Measurements from ENCODE around the gene TENT4A. TPM values are rescaled to one million over a fixed set of nuclear protein-coding genes. Genes with fewer than 3 reads are reported as not detected.

TENT4A gene
- total RNA-seq, 1 experiment from 2014 or later = 21.6 TPM

DNA sequence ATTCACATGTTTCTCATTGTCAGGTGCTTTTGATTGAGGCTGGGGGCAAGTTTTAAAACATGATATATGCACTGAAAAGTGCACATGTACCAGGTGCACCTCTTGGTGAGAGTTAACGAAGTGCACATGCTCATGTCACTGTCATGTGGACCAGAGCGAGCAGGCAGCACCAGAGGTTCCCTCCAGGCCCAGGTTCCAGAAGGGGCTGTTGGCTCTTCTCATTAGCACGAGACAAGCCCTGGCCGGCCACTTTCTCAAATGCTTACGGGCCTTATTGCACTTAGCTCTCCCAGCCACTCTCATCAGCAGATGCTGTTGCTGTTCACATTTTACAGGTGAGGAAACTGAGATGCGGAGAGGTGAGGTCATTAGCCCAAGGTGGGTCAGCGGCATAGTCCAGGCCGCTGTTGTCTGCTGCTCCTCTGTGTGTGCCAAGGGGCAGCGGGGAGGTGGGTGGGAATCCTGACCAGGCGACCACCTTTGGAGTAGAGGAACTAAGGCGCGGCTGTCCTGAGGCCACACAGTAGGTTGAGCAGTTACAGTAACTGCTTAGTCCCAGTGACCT lies 27.4 kb downstream of the TENT4A start:
- H3K4me3 ChIP-seq = no peak overlapping the region
- H3K27me3 ChIP-seq = no peaks in the 10 kb centered on the region
- no peak for DNase-seq
- H3K36me3 ChIP-seq = no peaks in the 10 kb centered on the region; the same call in 1 of the 2 replicates
- H3K27ac ChIP-seq = no peak overlapping the region
- no peaks in the 10 kb centered on the region for H3K4me1 ChIP-seq
- H3K9me3 ChIP-seq (replicated peaks) = no peaks in the 10 kb centered on the region

DNA sequence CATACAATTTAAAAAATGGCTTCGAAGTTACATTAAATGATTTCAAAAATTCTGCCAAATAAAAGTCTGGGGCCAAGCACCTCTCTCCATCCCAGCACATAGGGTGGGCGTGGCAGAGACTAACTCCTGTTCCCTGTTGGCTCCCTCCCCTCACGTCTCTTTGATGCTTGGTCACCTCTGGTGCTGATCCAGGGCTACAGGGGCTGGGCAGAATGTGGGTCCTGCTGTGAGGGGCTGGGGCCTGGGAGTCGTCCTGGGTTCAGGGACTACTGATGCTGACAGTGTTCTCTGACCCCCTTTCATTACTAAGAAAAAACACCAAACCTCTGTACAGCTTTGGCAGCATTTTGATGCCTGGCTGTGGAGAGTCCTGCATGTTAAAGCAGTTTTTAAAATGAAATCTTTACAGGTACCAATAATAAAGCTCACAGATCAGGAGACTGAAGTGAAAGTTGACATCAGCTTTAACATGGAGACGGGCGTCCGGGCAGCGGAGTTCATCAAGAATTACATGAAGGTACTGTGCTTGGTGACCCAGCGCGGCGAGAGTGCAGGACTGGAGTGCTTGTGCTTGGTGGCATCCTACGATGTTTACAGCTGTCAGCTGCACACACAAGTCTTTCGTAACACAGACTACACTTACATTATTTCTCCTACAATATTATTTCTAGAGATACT lies 29.0 kb downstream of the TENT4A start:
- H3K36me3 ChIP-seq = no peaks in the 10 kb centered on the region; the same call in 1 of the 2 replicates
- DNase-seq = no peak

DNA sequence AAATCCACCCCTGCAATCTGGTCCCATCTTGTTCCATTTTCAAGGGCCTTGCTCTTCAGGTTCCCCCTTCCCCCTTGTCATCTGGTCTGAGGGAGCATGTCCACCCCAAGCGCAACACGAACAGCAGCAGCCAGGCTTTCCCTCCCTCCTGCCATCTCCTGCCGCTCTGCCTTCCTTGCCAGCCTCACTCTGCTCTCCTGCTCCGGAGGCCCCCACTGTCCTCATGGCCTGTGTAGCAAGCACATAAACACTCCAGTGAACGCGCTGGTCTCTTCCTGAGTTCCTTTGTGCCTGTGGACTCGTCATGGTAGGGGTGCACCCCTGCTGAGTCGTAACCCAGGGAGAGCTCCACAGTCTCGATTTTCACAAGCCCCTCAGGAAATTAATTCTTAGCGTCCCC lies 29.9 kb downstream of the TENT4A start:
- H3K4me3 ChIP-seq = no peak overlapping the region
- no peak for DNase-seq
- H3K27me3 ChIP-seq = no peaks in the 10 kb centered on the region
- no peaks in the 10 kb centered on the region; the same call in 1 of the 2 replicates for H3K36me3 ChIP-seq
- no peak overlapping the region for H3K27ac ChIP-seq
- no peaks in the 10 kb centered on the region for H3K4me1 ChIP-seq
- no peaks in the 10 kb centered on the region for H3K9me3 ChIP-seq (replicated peaks)

More for the DNA sequence above, 29.0 kb downstream of the TENT4A start:
- H3K9me3 ChIP-seq (replicated peaks) = no peaks in the 10 kb centered on the region
- H3K27me3 ChIP-seq = no peaks in the 10 kb centered on the region
- H3K4me3 ChIP-seq = no peak overlapping the region
- H3K4me1 ChIP-seq = no peaks in the 10 kb centered on the region
- H3K27ac ChIP-seq = no peak overlapping the region

DNA sequence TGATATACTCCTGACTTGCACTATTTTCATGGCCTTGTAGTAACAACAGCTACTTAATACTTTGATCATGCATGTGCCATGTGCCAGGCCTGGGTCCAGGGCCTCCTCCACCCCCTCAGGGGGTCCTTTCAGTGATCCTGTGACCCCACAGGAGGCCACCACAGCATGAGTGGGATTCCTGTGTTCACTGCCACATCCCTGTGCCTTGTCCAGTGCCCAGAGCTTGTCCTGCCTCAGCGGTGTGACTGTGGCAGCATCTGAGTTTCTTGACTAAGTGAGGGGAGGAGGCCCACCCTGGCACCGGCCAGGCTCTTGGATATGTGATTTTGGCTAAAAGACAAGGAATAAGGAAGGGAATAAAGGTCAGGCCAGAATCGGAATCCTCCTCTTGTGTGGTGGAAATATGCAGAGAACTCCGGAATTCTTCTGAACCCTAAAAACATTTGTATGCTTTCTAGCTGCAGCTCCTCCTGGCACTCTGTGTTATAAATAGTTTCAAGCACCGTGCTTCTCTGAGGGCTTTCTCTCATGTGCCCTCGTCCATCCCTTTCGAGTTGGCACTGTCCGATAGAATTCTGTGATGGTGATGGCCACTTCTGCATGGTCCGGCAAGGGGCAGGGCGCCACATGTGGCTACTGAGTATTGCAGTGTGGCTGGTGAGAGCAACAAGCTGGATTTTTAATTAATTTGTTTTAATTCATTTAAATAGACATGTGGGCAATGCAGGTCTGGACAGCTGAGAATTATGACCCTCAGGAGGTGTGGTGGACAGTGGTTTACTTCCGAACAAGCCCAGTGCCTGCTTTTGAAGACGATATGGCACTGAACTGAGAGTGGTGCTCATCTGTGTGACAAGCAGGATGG lies 31.8 kb downstream of the TENT4A start:
- no peak for DNase-seq
- Histone ChIP-seq H3K27me3 (no peaks in the 10 kb centered on the region), H3K4me1 (no peaks in the 10 kb centered on the region), H3K36me3 (no peaks in the 10 kb centered on the region; the same call in 1 of the 2 replicates), H3K4me3 (no peak overlapping the region), H3K9me3 (replicated peaks) (no peaks in the 10 kb centered on the region), H3K27ac (no peak overlapping the region)

DNA sequence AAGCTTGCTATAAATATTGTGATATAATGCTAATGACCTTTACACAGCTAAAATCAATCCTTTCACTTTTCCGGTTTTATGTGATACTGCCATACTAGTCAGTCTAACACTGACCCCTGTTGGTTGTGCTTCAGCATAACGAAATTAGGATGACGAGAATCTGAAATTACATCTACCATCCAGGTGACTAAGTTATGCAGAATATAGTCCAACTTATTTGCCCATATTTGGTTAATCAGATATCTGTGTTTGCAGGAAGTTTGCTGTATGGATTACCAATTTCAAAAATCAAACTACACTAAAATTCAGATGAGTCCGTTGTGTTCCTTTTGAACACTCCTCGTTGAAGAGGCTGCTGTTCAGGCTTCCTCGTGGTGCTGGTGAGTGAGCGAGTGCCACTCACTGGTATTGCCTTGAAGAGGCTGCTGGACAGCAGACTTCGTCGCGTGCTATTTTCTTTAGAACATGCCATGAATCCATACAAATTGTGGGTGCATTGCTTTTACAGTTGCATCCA lies 32.5 kb downstream of the TENT4A start:
- no peaks in the 10 kb centered on the region for H3K27me3 ChIP-seq
- no peaks in the 10 kb centered on the region for H3K9me3 ChIP-seq (replicated peaks)
- H3K27ac ChIP-seq = no peak overlapping the region
- peak in 1 of 2 experiments; percentile 32 for DNase-seq
- no peak overlapping the region for H3K4me3 ChIP-seq
- no peaks in the 10 kb centered on the region for H3K4me1 ChIP-seq
- peaks cover under 1% of the 10 kb centered on the region; the same call in 1 of the 2 replicates for H3K36me3 ChIP-seq

DNA sequence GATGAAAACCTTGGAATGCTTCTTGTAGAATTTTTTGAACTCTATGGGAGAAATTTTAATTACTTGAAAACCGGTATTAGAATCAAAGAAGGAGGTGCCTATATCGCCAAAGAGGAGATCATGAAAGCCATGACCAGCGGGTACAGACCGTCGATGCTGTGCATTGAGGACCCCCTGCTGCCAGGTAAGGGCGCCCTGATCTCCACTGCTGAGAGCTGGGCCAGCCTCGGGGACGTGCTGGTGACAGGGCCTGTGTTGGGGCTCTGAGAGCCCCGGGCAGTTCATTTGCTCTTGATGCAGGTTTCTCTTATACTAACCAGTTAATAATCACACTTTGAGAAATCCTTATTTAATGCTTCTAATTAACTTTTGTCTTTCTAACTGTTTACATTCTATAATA lies 33.0 kb downstream of the TENT4A start:
- Histone ChIP-seq H3K27me3 (no peaks in the 10 kb centered on the region), H3K4me1 (no peaks in the 10 kb centered on the region), H3K4me3 (no peak overlapping the region), H3K9me3 (replicated peaks) (no peaks in the 10 kb centered on the region), H3K27ac (no peak overlapping the region), H3K36me3 (peaks cover 6% of the 10 kb centered on the region; the same call in 1 of the 2 replicates)
- no peak for DNase-seq

DNA sequence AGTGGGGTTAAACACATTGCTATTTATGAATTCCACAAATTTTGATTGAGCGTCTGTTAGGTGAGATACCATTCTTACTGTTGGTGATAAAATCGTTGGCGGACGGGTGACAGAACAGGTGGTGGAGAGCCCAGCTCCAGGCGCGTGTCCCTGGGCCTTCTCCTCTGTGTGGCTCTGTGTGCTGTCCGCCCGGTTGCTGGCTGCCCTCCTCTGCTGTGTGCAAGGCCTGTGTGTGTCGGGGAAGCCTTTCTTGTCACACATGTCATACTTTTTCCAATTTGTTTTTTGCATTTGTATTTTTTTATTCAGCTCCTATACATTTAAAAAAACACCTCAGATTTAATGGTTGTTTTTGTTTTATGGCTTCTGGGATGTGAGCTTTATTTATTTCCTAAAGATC lies 33.9 kb downstream of the TENT4A start:
- no peak for DNase-seq
- H3K27ac ChIP-seq = no peak overlapping the region
- H3K36me3 ChIP-seq = peaks cover 6% of the 10 kb centered on the region; the same call in 1 of the 2 replicates

DNA sequence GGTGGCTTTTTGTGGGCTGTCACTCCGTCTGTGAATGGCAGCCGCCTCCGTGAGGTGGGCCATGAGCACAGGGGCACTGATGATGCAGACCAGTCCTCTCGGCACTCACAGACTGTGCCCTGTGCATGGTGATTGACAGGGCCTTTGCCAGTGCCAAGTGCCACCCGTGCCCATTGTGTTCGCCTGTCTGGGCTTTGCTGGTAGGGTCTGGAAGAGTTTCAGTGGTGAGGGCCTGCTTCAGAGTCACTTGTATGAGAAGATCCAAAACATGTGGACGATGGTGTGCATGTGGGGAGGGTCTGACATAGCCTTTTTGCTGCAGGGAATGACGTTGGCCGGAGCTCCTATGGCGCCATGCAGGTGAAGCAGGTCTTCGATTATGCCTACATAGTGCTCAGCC lies 34.9 kb downstream of the TENT4A start:
- no peaks in the 10 kb centered on the region for H3K27me3 ChIP-seq
- no peak overlapping the region for H3K4me3 ChIP-seq
- peaks cover 9% of the 10 kb centered on the region for H3K36me3 ChIP-seq
- no peak for DNase-seq
- H3K9me3 ChIP-seq (replicated peaks) = no peaks in the 10 kb centered on the region
- no peaks in the 10 kb centered on the region for H3K4me1 ChIP-seq
- no peak overlapping the region for H3K27ac ChIP-seq

More for the DNA sequence above, 33.9 kb downstream of the TENT4A start:
- Histone ChIP-seq H3K4me1 (no peaks in the 10 kb centered on the region), H3K4me3 (no peak overlapping the region), H3K9me3 (replicated peaks) (no peaks in the 10 kb centered on the region), H3K27me3 (no peaks in the 10 kb centered on the region)

DNA sequence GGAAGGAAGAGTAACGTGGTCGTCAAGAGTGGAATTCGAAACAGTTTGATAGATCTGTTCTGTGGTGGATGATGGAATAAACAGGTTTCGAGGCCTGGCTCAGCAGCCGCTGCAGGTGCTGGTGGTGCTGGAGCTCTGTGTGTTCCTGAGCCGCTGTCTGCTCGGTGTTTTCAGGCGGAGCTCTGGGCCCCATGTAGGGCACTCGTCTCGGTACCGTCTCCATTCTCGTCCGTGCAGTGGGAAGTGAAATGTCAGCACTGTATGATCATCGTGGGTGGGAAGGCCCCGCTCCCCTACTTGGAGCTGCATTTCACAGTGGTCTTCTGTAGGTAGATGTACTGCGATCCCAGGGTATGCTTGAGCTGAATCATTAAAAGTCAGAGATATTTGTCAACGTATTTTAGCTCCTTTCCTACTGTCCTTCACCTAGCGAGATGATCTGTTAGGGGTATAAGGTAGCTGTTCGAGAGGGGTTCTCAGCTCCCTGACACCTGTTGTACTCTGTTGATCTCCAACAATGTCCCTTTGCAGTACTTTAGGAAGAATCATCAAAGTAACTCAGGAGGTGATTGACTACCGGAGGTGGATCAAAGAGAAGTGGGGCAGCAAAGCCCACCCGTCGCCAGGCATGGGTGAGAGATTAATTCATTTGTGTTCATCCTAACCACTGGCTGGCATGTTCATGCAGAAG lies 35.9 kb downstream of the TENT4A start:
- H3K27me3 ChIP-seq = no peaks in the 10 kb centered on the region
- H3K36me3 ChIP-seq = peaks cover 14% of the 10 kb centered on the region
- no peaks in the 10 kb centered on the region for H3K9me3 ChIP-seq (replicated peaks)
- DNase-seq = no peak
- no peak overlapping the region for H3K27ac ChIP-seq
- H3K4me3 ChIP-seq = no peak overlapping the region
- no peaks in the 10 kb centered on the region for H3K4me1 ChIP-seq

DNA sequence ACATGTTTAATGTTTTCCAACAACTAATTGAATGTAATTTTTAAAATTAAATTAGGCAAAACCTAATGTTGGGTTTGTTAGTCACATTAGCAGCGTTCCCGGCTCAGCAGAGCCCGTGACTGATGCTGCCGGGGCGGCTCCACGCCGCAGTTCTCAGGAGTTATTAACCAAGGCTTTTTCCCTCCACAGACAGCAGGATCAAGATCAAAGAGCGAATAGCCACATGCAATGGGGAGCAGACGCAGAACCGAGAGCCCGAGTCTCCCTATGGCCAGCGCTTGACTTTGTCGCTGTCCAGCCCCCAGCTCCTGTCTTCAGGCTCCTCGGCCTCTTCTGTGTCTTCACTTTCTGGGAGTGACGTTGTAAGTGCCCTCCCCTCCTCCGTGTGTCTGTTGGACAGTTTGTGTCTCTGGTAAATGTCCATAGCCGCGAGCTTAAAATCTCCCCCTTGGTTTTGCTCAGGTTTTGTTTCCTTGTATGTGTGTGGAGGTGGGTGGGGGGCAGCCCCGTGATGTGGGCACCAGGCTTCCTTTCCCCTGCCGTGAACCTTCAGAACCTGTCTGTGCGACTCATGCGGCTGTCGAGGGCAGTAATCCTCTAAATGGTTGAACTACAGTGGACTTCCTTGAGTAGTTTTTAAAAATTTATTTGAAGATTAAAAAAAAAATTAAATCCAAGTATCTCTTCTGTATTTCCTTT lies 37.1 kb downstream of the TENT4A start:
- H3K27me3 ChIP-seq = no peaks in the 10 kb centered on the region
- H3K4me1 ChIP-seq = no peaks in the 10 kb centered on the region
- DNase-seq = no peak
- H3K4me3 ChIP-seq = no peak overlapping the region
- no peak overlapping the region for H3K27ac ChIP-seq
- H3K9me3 ChIP-seq (replicated peaks) = no peaks in the 10 kb centered on the region
- H3K36me3 ChIP-seq = peaks cover 14% of the 10 kb centered on the region

DNA sequence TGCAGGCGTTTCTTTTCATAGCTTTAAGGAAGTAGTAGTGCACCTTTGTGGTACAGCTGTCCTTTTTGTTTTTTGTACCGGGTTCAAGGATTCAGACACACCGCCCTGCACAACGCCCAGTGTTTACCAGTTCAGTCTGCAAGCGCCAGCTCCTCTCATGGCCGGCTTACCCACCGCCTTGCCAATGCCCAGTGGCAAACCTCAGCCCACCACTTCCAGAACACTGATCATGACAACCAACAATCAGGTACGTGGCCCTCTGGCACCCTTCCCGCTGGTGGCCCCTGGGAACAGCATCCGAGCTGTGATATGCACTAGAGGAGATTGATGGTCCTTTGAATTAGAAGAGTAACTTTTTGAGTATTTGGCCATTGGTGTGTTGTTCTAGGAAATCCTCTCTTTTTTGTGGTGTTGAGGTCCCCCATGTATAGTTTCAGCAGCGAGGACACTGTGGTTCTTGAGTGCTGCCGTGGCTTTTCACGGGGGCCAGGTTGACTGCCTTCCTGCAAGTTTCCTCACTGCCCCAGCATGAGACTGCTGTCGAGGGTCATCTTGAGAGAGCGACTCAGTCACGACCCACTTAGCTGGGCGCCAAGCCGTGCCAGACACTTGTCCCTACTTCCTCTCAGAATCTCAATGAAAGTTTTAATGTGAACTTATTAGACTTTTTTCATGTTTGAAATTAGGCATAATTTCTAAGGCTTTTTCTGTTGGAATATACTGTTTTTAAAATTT lies 37.9 kb downstream of the TENT4A start:
- no peaks in the 10 kb centered on the region for H3K9me3 ChIP-seq (replicated peaks)

DNA sequence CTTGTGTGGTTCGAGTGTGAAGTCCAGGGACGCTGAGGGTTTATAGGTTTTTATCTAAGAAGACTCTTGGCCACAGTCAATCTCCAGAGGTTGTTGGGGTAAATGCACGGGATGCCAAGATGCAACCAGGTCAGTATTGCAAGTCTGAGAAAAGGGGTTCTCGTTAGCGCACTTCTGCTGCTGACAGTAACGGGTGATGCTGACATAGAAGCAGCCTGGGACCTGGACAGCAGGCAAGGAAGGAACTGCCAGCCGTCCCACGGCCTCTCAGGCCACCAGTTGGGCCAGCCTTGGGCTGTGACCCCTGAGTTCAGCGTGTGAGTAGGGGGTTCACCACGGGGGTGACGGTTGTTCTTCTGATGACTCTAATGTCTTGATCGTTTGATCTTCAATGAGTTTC lies 39.0 kb downstream of the TENT4A start:
- H3K36me3 ChIP-seq = peaks cover 14% of the 10 kb centered on the region
- H3K27ac ChIP-seq = no peak overlapping the region
- no peak overlapping the region for H3K4me3 ChIP-seq
- no peak for DNase-seq
- no peaks in the 10 kb centered on the region for H3K27me3 ChIP-seq
- H3K9me3 ChIP-seq (replicated peaks) = no peaks in the 10 kb centered on the region
- H3K4me1 ChIP-seq = no peaks in the 10 kb centered on the region

More for the DNA sequence above, 37.9 kb downstream of the TENT4A start:
- H3K4me1 ChIP-seq = no peaks in the 10 kb centered on the region
- no peaks in the 10 kb centered on the region for H3K27me3 ChIP-seq
- H3K27ac ChIP-seq = no peak overlapping the region
- no peak overlapping the region for H3K4me3 ChIP-seq
- H3K36me3 ChIP-seq = peaks cover 14% of the 10 kb centered on the region
- DNase-seq = no peak

DNA sequence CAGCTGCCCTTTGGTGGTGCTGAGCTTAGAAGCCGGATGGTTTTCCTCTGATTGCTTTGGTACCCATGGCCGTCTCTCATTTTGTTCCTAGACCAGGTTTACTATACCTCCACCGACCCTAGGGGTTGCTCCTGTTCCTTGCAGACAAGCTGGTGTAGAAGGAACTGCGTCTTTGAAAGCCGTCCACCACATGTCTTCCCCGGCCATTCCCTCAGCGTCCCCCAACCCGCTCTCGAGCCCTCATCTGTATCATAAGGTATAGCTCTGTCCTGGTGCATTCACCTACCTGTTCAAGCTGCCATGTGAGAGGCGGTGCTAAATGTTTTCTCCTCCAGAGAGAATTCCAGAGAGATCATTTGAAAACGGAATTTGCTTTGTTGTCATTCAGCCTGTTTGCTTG lies 39.5 kb downstream of the TENT4A start:
- Histone ChIP-seq H3K4me1 (no peaks in the 10 kb centered on the region), H3K27me3 (no peaks in the 10 kb centered on the region), H3K36me3 (peaks cover 14% of the 10 kb centered on the region), H3K27ac (no peak overlapping the region), H3K9me3 (replicated peaks) (no peaks in the 10 kb centered on the region), H3K4me3 (no peak overlapping the region)
- DNase-seq = no peak
